ENCODE data around the gene GDA. TPM values are rescaled to one million over a fixed set of nuclear protein-coding genes. Genes with fewer than 3 reads are reported as not detected.

The GDA gene
- total and polyA plus RNA-seq, 2 of the 4 experiments (the other 2 are of a cell fraction): not detected

DNA sequence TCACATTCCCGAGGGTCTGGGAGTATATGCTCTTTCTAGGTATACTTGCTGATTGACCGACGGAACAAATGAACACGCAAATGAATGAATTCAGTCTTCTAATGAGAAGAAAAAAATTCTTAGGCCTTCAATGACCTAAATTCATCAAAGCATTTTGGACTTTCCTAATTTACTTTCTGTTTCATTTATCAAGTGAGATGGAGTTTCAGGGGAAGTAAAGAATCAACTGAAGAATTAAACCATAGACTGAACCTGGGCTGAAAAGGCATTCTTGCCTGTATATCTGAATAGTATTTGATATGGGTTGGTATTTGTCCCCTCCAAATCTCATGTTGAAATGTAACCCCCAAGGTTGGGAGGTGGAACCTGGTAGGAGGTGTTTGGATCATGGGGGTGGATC is 151.6 kb downstream of the GDA start:
- in situ Hi-C loops (cut with MboI; ENCODE audit: low sequenced_read_pairs) (no loop called here), dilution Hi-C loops (cut with HindIII; ENCODE audit: low sequenced_read_pairs, unreplicated experiment) (no loop called here), intact Hi-C loops (cut with micrococcal nuclease) (loop anchor here (10.0 kb wide), 1 partner anchor 184 kb away; no protein-coding TSS in a partner anchor)
- Histone ChIP-seq H4K5ac (ENCODE audit: low read depth, low read length) (no peak overlapping the region), H2BK5ac (ENCODE audit: low read depth, low read length, poor library complexity, severe bottlenecking) (no peak overlapping the region), H2BK120ac (ENCODE audit: low read depth, low read length) (no peak overlapping the region), H2BK20ac (ENCODE audit: low read depth, low read length) (no peak overlapping the region), H3K4me1 (ENCODE audit: control insufficient read depth, insufficient read depth, low read length) (no peaks in the 10 kb centered on the region), H3K4me2 (ENCODE audit: low read depth, low read length) (no peak overlapping the region), H2BK15ac (ENCODE audit: low read depth, low read length) (no peak overlapping the region), H4K20me1 (ENCODE audit: insufficient read depth, low read length) (no peaks in the 10 kb centered on the region), H3K9ac (ENCODE audit: low read depth, low read length) (no peak overlapping the region), H3K9me1 (ENCODE audit: insufficient read depth, low read length) (no peaks in the 10 kb centered on the region; the same call in 1 of the 2 replicates), H3K27ac (ENCODE audit: insufficient read depth, low read length) (no peak overlapping the region), H3K18ac (ENCODE audit: low read depth, low read length) (no peak overlapping the region), H3K27me3 (ENCODE audit: control insufficient read depth, insufficient read depth, low read length) (peaks cover 5% of the 10 kb centered on the region; the same call in 1 of the 2 replicates), H4K8ac (ENCODE audit: low read depth in 2 of 2, low read length in 2 of 2) (no peak overlapping the region), H3K79me1 (ENCODE audit: low read depth in 1 of 2, low read length in 2 of 2) (no peaks in the 10 kb centered on the region; a peak in 1 of 4 replicates), H3K4me3 (ENCODE audit: insufficient read depth, low read depth, low read length) (no peak overlapping the region), H3K23ac (ENCODE audit: low read depth, low read length) (no peak overlapping the region), H3K4ac (ENCODE audit: low read depth, low read length) (no peak overlapping the region), H2AK5ac (ENCODE audit: low read depth, low read length) (no peak overlapping the region), H4K91ac (ENCODE audit: insufficient read depth, low read depth, low read length) (no peak overlapping the region), H2AK9ac (replicated peaks; ENCODE audit: low read depth, low read length, poor library complexity) (no peak overlapping the region), H3K36me3 (ENCODE audit: control insufficient read depth, insufficient read depth, low read length) (no peaks in the 10 kb centered on the region), H3K9me3 (ENCODE audit: control insufficient read depth, insufficient read depth, low read length) (no peaks in the 10 kb centered on the region), H3K56ac (ENCODE audit: extremely low read depth, insufficient read depth, low read length) (no peak overlapping the region), H2AFZ (replicated peaks; ENCODE audit: low read length, poor library complexity) (no peak overlapping the region), H3K14ac (replicated peaks; ENCODE audit: low read depth, low read length) (no peak overlapping the region)
- ATAC-seq (ENCODE audit: low read depth) (no peak), DNase-seq (no peak)
- 20% methylated on average over 1 of the region's 4 CpGs; no CpG with 5 or more reads in 1 of the 2 experiments for WGBS, 2 experiments (ENCODE audit: extremely low coverage in 2 of 2, insufficient read length in 1 of 2)
- BruUV-seq (replicated peaks): no TSS peak
- ChIA-PET POLR2A (ENCODE audit: unreplicated experiment) (no interaction called here), CTCF (no interaction called here)
- no peak for TF ChIP-seq POLR2A (IDR thresholded peaks at IDR 0.05; ENCODE audit: low read depth, low read length)
- TF ChIP-seq, protein P1, sequence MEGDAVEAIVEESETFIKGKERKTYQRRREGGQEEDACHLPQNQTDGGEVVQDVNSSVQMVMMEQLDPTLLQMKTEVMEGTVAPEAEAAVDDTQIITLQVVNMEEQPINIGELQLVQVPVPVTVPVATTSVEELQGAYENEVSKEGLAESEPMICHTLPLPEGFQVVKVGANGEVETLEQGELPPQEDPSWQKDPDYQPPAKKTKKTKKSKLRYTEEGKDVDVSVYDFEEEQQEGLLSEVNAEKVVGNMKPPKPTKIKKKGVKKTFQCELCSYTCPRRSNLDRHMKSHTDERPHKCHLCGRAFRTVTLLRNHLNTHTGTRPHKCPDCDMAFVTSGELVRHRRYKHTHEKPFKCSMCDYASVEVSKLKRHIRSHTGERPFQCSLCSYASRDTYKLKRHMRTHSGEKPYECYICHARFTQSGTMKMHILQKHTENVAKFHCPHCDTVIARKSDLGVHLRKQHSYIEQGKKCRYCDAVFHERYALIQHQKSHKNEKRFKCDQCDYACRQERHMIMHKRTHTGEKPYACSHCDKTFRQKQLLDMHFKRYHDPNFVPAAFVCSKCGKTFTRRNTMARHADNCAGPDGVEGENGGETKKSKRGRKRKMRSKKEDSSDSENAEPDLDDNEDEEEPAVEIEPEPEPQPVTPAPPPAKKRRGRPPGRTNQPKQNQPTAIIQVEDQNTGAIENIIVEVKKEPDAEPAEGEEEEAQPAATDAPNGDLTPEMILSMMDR (conservative IDR thresholded peaks at IDR 0.05; ENCODE audit: low read depth, low read length): no peak
- TF ChIP-seq CHD1 (IDR thresholded peaks at IDR 0.05; ENCODE audit: low read depth, low read length): no peak
- TF ChIP-seq MXI1 (IDR thresholded peaks at IDR 0.05; ENCODE audit: borderline replicate concordance, low read depth, low read length): no peak
- TF ChIP-seq, protein P2, sequence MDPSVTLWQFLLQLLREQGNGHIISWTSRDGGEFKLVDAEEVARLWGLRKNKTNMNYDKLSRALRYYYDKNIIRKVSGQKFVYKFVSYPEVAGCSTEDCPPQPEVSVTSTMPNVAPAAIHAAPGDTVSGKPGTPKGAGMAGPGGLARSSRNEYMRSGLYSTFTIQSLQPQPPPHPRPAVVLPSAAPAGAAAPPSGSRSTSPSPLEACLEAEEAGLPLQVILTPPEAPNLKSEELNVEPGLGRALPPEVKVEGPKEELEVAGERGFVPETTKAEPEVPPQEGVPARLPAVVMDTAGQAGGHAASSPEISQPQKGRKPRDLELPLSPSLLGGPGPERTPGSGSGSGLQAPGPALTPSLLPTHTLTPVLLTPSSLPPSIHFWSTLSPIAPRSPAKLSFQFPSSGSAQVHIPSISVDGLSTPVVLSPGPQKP (IDR thresholded peaks at IDR 0.05; ENCODE audit: borderline replicate concordance, low read depth, low read length): no peak
- no peak for TF ChIP-seq FOS (IDR thresholded peaks at IDR 0.05; ENCODE audit: low read depth, low read length)
- no peak for TF ChIP-seq RFX5 (IDR thresholded peaks at IDR 0.05; ENCODE audit: low read depth, low read length)
- TF ChIP-seq MAFK (IDR thresholded peaks at IDR 0.05; ENCODE audit: low read depth, low read length): no peak
- no peak for TF ChIP-seq RAD21 (IDR thresholded peaks at IDR 0.05; ENCODE audit: low read length)
- no peak for TF ChIP-seq SMC3 (IDR thresholded peaks at IDR 0.05; ENCODE audit: low read depth, low read length)
- TF ChIP-seq NFE2L2 (IDR thresholded peaks at IDR 0.05; ENCODE audit: low read depth, low read length): no peak
- no peak for TF ChIP-seq MAZ (IDR thresholded peaks at IDR 0.05; ENCODE audit: borderline replicate concordance, low read depth, low read length)
- TF ChIP-seq RCOR1 (IDR thresholded peaks at IDR 0.05; ENCODE audit: insufficient replicate concordance, low read length): no peak
- TF ChIP-seq BHLHE40 (IDR thresholded peaks at IDR 0.05; ENCODE audit: low read depth, low read length): no peak
- TF ChIP-seq, protein P3, sequence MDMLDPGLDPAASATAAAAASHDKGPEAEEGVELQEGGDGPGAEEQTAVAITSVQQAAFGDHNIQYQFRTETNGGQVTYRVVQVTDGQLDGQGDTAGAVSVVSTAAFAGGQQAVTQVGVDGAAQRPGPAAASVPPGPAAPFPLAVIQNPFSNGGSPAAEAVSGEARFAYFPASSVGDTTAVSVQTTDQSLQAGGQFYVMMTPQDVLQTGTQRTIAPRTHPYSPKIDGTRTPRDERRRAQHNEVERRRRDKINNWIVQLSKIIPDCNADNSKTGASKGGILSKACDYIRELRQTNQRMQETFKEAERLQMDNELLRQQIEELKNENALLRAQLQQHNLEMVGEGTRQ (IDR thresholded peaks at IDR 0.05; ENCODE audit: low read depth, low read length): no peak
- no peak for TF ChIP-seq CEBPB (IDR thresholded peaks at IDR 0.05; ENCODE audit: low read depth, low read length)
